Breast epithelium (tissue), 3 donors: ENCODE results near the gene OR5K3.

Experiments
- POLR2A ChIP-seq: fragments of 450-650 bp; IDR thresholded peaks from one replicate; pipeline ENCODE4 v1.6.1; 2016; ENCODE audit warnings: antibody characterized with exemption, mild to moderate bottlenecking, moderate library complexity
- POLR2AphosphoS5 ChIP-seq, 3 donors: sonication (generic); formaldehyde crosslinking; IDR thresholded peaks; one replicate each; pipeline ENCODE4 v1.6.1; 2017; ENCODE audit warnings: antibody characterized with exemption in 3 of 3
- TF ChIP-seq, protein P1 (sequence below), 3 donors: fragments of 450-650 bp; IDR thresholded peaks; one replicate each; pipeline ENCODE4 v1.5.1; 2016 to 2017; ENCODE audit warnings: antibody characterized with exemption in 3 of 3, mild to moderate bottlenecking in 3 of 3, moderate library complexity in 3 of 3

DNA sequence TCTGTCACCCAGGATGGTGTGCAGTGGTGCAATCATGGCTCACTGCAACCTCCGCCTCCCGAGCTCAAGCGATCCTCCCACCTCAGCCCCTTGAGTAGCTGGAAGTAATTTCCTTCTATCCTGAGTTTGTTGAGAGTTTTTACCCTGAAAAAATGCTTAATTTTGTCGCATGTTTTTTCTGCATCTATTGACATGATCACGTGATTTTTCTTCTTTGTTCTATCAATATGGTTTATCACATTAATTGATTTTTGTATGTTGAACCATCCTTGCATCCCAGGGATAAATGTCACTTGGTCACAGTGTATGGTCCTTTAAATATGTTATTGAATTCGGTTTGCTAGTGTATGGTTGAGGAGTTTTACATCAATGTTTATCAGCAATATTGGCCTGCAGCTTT is 48.7 kb upstream of the OR5K3 start:
- TF ChIP-seq, protein P1, sequence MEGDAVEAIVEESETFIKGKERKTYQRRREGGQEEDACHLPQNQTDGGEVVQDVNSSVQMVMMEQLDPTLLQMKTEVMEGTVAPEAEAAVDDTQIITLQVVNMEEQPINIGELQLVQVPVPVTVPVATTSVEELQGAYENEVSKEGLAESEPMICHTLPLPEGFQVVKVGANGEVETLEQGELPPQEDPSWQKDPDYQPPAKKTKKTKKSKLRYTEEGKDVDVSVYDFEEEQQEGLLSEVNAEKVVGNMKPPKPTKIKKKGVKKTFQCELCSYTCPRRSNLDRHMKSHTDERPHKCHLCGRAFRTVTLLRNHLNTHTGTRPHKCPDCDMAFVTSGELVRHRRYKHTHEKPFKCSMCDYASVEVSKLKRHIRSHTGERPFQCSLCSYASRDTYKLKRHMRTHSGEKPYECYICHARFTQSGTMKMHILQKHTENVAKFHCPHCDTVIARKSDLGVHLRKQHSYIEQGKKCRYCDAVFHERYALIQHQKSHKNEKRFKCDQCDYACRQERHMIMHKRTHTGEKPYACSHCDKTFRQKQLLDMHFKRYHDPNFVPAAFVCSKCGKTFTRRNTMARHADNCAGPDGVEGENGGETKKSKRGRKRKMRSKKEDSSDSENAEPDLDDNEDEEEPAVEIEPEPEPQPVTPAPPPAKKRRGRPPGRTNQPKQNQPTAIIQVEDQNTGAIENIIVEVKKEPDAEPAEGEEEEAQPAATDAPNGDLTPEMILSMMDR (IDR thresholded peaks at IDR 0.05): no peak
- no peak for TF ChIP-seq POLR2A
- TF ChIP-seq POLR2AphosphoS5 (IDR thresholded peaks at IDR 0.05): no peak
